Cardiac muscle cell (in vitro differentiated cells and primary cell): ENCODE results near the gene PDZRN4. TPM values are rescaled to one million over a fixed set of nuclear protein-coding genes. Genes with fewer than 3 reads are reported as not detected.
"Not testable (repeated sequence)": the region's sequence is repeated elsewhere in the genome, so short reads cannot be mapped to it uniquely, and the experiment has no call there.

Experiments
- DNase-seq, 2 donors: peaks; one replicate each; pipeline versions ENCODE4 v3.0.0 to v3.0.0-alpha.2; 2010 to 2017; ENCODE audit warnings: low read depth in 1 of 2, low spot score in 1 of 2
- H3K27ac ChIP-seq: fragments of 200-600 bp; sonication (generic); 2 replicates; pipeline ENCODE4 v1.5.1; 2016
- H3K27me3 ChIP-seq: fragments of 200-600 bp; sonication (generic); 2 replicates; pipeline ENCODE4 v1.6.0; 2016; ENCODE audit warnings: control low read depth
- H3K36me3 ChIP-seq: fragments of 200-600 bp; sonication (generic); 2 replicates; pipeline ENCODE4 v1.5.1; 2016; ENCODE audit warnings: control low read depth
- H3K4me1 ChIP-seq: fragments of 200-600 bp; sonication (generic); 2 replicates; pipeline ENCODE4 v1.8.1; 2017; ENCODE audit warnings: low read depth, mild to moderate bottlenecking, mixed run types
- H3K4me3 ChIP-seq: fragments of 200-600 bp; sonication (generic); 2 replicates; pipeline ENCODE4 v1.5.1; 2016; ENCODE audit warnings: mild to moderate bottlenecking
- H3K9me3 ChIP-seq: fragments of 200-600 bp; sonication (generic); 2 replicates; pipeline ENCODE4 v1.5.1; 2017; ENCODE audit warnings: low read depth, mild to moderate bottlenecking, control low read depth
- polyA plus RNA-seq: library from polyadenylated mRNA; unstranded; fragments of >200 nt; fragmentation: Nextera tagmentation; extraction: Ambion mirVana; gene quantifications from 2 replicates; pipeline ENCODE4 v1.2.1, GENCODE V29; 2016
- total RNA-seq: library from RNA; depleted of rRNA; stranded (reverse); fragments of >200 nt; gene quantifications from 2 replicates; pipeline ENCODE4 v1.2.3, GENCODE V29; 2016
- TF ChIP-seq, protein P1 (sequence below): IDR thresholded peaks from 2 replicates; pipeline ENCODE4 v1.5.1; 2012; ENCODE audit warnings: low read depth, mild to moderate bottlenecking, low read length

Gene PDZRN4
- total and polyA plus RNA-seq, 2 experiments from 2014 or later = 2.9 to 5.0 TPM

DNA sequence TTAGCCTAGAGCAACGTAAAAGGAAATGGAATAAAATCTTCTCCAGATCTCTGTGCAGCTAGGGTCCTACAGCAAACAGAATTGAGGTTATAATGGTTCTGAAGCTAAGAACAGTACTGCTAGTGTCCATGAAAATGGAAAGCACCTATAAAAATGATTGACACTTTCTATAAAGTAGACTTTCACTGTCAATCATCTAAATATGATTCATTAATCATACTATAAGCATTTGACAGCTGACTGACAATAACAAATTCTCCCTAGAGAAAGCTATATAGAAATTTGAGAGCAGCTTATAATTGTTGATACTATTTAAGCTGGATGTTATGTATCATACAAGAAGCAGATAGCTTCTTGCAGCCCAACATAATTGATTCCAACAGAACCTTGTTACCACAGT, 80.9 kb downstream of the PDZRN4 start:
- no peaks in the 10 kb centered on the region for H3K36me3 ChIP-seq
- H3K27ac ChIP-seq = no peak overlapping the region
- peaks cover 24% of the 10 kb centered on the region for H3K4me1 ChIP-seq
- H3K27me3 ChIP-seq = no peaks in the 10 kb centered on the region
- H3K4me3 ChIP-seq = no peak overlapping the region
- TF ChIP-seq, protein P1, sequence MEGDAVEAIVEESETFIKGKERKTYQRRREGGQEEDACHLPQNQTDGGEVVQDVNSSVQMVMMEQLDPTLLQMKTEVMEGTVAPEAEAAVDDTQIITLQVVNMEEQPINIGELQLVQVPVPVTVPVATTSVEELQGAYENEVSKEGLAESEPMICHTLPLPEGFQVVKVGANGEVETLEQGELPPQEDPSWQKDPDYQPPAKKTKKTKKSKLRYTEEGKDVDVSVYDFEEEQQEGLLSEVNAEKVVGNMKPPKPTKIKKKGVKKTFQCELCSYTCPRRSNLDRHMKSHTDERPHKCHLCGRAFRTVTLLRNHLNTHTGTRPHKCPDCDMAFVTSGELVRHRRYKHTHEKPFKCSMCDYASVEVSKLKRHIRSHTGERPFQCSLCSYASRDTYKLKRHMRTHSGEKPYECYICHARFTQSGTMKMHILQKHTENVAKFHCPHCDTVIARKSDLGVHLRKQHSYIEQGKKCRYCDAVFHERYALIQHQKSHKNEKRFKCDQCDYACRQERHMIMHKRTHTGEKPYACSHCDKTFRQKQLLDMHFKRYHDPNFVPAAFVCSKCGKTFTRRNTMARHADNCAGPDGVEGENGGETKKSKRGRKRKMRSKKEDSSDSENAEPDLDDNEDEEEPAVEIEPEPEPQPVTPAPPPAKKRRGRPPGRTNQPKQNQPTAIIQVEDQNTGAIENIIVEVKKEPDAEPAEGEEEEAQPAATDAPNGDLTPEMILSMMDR = no peak
- no peaks in the 10 kb centered on the region for H3K9me3 ChIP-seq
- DNase-seq = no peak

DNA sequence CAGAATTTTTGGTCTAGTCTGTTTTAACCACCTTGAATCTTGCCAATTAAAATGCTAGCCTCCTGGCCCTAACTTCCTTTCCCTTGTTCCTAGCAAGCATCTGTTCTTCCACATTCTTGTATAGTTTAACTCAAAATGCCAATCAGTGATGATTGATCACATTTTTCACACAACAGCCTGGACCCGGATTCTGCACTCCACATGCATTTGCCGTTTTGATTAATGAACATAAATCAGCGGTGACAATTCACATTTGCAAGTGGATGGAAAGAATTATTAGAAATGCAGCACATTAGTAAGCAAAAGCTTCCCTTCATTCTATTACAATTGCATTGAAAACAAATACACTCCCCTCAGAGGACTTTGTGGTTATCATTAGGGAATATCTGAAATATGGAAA, 83.4 kb downstream of the PDZRN4 start:
- Histone ChIP-seq H3K4me3 (no peak overlapping the region), H3K27me3 (no peaks in the 10 kb centered on the region), H3K9me3 (no peaks in the 10 kb centered on the region), H3K36me3 (no peaks in the 10 kb centered on the region), H3K27ac (no peak overlapping the region), H3K4me1 (peaks cover 9% of the 10 kb centered on the region)
- no peak for DNase-seq
- TF ChIP-seq, protein P1 = no peak

GRCh38 chr12:41274643-41275042, 86.5 kb downstream of the PDZRN4 start:
- H3K4me3 ChIP-seq = no peak overlapping the region
- no peak for DNase-seq
- no peaks in the 10 kb centered on the region for H3K9me3 ChIP-seq
- no peaks in the 10 kb centered on the region for H3K27me3 ChIP-seq
- H3K36me3 ChIP-seq = no peaks in the 10 kb centered on the region
- no peak overlapping the region for H3K27ac ChIP-seq
- H3K4me1 ChIP-seq = peaks cover 13% of the 10 kb centered on the region
- TF ChIP-seq, protein P1 = no peak

DNA sequence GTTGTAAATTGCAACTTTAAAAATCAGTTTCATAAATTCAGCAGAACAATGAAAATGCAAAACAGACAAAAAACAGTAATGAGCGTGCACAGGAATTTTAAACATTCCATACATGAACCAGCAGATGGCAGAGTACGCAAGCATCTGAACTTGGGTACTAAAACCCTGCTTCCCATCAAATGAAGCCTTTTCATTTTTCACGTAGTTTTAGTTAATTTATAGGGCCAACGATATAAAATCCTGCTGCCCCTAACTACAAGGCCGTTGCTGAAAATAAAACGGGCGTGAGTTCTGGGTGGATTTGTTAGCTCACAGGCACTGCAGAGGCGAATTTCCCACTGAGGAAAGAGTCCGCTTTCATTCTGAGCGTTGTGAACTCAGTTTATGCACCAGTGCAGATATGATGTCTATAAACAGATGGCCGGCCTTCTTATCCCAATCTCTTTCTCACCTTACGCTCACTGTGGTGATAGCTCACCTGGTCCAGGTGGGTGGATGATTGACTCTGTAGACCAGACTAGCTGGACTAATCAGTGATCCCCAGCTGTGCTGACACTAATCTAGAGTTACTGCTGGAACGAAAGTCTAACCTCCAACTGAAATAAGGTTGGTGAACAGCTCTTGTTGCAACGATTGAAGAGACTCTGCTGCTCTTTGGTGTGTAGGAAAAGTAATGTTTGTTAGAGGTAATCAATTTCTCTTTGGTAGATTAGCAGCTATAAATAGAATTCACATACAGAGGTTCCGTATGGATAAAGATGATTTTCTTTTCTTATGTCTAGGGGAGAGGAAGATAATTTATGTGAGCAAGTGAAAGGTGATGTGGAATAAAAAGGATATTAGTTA, 89.2 kb downstream of the PDZRN4 start:
- Histone ChIP-seq H3K9me3 (no peaks in the 10 kb centered on the region), H3K36me3 (no peaks in the 10 kb centered on the region), H3K27me3 (no peaks in the 10 kb centered on the region), H3K27ac (no peak overlapping the region), H3K4me3 (no peak overlapping the region), H3K4me1 (peaks cover 13% of the 10 kb centered on the region)
- peak; percentile 58 to 69 for DNase-seq
- TF ChIP-seq, protein P1 = peak; percentile 56

- no peak overlapping the region for H3K4me3 ChIP-seq
- no peaks in the 10 kb centered on the region for H3K9me3 ChIP-seq
- DNase-seq = no peak
- H3K36me3 ChIP-seq = no peaks in the 10 kb centered on the region
- TF ChIP-seq, protein P1 = no peak
- peaks cover 13% of the 10 kb centered on the region for H3K4me1 ChIP-seq
- H3K27ac ChIP-seq = no peak overlapping the region
- no peaks in the 10 kb centered on the region for H3K27me3 ChIP-seq
Observed at GRCh38 chr12:41277946-41278267, 89.8 kb downstream of the PDZRN4 start.

- not testable (repeated sequence) for H3K27ac ChIP-seq, DNase-seq, H3K27me3 ChIP-seq, H3K36me3 ChIP-seq, H3K9me3 ChIP-seq, H3K4me3 ChIP-seq
- H3K4me1 ChIP-seq = peaks cover 13% of the 10 kb centered on the region
Observed at GRCh38 chr12:41280341-41281095, 92.4 kb downstream of the PDZRN4 start.

DNA sequence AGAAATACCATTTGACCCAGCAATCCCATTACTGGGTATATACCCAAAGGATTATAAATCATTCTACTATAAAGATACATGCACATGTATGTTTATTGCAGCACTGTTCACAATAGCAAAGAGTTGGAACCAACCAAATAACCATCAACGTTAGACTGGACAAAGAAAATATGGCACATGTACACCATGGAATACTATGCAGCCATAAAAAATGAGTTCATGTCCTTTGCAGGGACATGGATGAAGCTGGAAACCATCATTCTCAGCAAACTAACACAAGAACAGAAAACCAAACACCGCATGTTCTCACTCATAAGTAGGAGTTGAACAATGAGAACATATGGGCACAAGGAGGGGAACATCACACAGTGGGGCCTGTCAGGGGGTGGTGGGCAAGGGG, 97.3 kb downstream of the PDZRN4 start:
- not testable (repeated sequence) for H3K27me3 ChIP-seq, H3K4me3 ChIP-seq, H3K36me3 ChIP-seq

More for the DNA sequence above, 97.3 kb downstream of the PDZRN4 start:
- H3K4me1 ChIP-seq = peaks cover 28% of the 10 kb centered on the region
- H3K9me3 ChIP-seq, H3K27ac ChIP-seq, DNase-seq: not testable (repeated sequence)
